HG03066 (cell line): ENCODE results near the gene UBL7.

Experiments
- ATAC-seq: cut with Tn5 transposase; IDR thresholded peaks from one replicate; pipeline ENCODE4 v1.9.1; 2021; ENCODE audit warnings: low read depth; ENCODE audit not compliant: unreplicated experiment

The UBL7 gene

GRCh38 chr15:74410502-74410901, 50.5 kb downstream of the UBL7 start:
- ATAC-seq: no peak

GRCh38 chr15:74409225-74409624, 51.7 kb downstream of the UBL7 start:
- no peak for ATAC-seq

DNA sequence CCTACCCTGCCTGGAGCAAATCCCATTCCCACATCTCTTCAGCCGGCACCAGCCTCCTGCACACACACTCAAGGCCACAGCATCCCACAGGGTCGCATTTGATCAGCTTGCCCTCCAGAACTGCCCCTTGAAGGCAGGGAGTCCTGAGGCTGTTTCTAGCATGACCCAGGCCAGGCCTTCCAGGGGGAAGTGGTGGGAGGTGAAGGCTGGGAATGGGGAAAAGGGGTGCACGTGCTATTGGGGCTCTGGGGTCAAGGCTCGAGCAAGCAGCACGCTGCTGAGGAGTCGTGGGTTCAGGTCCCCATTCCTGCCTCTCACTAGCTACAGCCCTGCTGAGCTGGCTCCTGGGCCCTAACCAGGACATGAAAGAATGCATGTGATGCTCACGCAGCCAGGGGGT, 52.1 kb downstream of the UBL7 start:
- no peak for ATAC-seq

GRCh38 chr15:74408385-74408784, 52.6 kb downstream of the UBL7 start:
- ATAC-seq: no peak

DNA sequence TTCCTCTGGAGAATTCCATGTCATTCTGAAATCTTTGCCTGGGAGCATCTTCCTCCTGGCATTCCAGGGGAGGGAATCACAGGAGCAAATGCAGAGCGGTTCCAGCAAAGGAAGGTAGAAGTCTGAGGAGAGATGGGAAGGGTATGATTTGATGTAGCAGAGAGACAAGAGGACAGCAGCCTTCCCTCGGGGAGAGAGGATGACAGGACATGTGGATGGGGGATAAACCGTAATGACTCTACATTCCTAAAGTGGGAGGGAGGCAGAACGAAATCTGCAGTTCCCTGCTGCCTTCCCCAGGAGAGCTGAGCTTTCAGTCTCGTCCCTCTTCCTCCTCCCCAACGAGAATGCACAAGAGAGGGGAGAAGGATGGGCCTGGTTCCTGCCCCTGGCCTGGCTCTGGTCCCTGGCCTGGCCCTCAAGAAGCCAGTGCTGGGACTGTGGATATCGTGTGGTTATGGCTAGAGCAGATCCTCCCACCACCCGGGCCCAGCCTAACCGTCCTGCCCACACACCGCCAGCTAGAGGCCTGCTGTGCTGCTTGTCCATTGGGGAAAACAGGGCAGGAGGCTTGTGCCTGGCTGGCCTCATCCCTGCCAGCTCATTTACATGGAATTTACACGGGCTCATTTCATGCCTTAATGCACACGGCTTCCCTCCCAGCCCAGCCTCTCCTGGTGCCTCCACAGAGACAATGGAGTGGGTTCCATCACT, 53.8 kb downstream of the UBL7 start:
- no peak for ATAC-seq

- no peak for ATAC-seq
Observed at GRCh38 chr15:74406517-74406916, 54.4 kb downstream of the UBL7 start.

DNA sequence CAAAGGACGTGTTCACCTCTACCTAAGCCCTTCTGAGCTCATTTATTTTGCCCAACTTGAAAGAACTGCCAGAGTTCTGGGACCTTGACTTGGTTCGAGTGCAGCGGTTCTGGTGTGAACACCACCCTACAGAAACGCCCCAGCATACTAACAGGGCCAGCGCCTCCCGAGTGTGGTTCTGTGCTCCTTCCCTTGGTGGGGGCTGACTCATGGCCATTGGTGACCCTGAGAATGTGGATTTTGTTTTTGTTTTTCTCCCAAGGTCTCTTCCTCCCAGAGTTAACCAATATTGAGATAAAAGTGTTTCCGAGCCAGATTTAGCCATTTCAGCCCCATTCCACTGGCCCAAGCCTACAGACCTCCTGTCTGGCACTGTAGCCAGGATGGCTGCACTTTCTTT, 55.1 kb downstream of the UBL7 start:
- ATAC-seq: no peak

- peak; percentile 32 for ATAC-seq
Observed at GRCh38 chr15:74403991-74404563, 56.9 kb downstream of the UBL7 start.

DNA sequence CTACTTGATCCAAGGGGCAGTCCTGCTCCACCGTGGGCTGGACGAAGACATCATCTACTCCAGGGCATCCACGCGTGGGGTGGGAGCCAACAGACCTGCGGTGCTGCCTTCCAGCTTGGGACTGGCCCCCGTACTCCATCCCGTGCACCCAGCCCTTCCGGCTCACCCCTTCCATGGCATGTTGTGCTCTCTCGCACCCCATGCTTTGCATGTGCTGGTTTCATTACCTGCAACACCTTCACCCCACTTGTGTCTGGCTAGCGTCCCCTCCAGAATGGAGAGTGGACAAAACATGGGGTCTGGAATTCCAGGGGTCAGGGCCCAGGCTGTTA, 57.4 kb downstream of the UBL7 start:
- peak; percentile 29 for ATAC-seq

DNA sequence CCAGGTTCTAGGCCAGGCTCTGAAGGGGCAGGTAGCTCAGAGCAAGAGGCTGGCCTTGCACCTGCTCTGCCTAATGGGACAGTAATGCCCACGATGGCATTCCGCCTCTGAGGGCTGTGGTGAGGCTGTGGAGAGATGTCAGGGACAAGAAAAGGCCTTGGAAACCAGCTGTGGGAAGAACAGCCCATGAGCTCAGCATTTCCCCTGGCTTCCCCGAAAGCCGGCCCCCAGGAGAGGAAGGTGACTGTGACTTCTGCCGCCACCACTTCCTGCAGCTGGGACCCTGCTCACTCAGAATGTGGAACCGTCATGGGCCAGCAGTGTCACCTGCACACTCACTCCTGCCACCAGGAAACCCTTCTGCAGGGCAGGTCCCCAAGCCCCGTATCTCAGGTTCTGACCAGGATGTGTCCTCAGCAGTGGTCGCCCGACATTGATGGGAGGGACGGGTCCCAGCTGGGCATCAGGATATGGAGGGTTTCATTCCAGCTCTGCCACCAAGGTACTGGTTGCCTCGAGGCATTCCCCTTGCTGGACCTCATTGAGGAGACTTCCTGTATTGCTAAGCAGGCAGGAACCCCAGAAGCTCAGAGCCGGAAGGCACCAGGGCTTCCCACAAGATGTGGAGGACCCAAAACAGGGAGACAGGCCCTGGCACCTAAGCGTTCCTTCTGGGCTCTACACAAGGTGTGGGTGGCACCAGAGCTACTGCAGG, 57.9 kb downstream of the UBL7 start:
- ATAC-seq: no peak

GRCh38 chr15:74402337-74402841, 58.6 kb downstream of the UBL7 start:
- ATAC-seq: no peak

DNA sequence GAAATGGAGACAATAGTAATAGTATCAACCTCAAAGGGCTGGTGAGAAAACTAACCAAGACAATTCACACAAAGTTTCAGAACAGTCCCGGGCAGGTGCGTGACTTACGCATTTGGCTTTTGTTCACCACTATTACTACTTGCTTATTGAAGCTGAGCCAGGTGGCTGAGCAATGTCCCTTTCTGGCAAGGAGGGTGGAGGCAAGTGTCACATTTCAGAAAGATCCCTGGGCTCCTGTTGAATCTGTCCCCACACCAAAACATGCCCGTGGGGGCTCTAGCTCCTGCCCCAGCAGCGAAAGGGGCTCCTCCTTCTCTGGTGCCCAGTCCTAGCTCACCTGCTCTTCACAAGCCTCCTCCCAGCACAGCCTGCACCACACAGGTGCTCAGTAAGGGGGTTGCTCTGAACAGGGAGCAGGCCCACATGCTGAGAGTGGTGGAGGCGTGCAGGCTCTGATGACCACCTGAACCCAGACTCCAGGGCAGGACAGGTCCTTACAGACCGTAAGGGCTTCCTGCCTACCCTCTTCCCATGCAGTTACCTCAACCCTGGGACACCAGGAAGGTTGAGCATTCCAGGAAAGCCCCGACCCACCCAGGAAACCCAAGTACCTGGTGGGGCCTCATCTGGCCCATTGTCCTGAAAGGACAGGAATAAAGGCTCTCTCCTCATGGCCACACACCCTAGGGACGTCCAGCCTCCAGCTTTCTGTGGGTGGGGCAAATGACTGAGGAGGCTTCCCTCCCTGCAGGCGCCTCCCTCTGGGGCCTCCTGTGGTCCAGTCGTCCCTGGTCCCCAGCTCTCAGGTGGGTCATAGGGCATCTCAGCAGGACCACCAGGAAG, 59.8 kb downstream of the UBL7 start:
- ATAC-seq: no peak

- ATAC-seq: no peak
Observed at GRCh38 chr15:74400313-74400860, 60.6 kb downstream of the UBL7 start.

DNA sequence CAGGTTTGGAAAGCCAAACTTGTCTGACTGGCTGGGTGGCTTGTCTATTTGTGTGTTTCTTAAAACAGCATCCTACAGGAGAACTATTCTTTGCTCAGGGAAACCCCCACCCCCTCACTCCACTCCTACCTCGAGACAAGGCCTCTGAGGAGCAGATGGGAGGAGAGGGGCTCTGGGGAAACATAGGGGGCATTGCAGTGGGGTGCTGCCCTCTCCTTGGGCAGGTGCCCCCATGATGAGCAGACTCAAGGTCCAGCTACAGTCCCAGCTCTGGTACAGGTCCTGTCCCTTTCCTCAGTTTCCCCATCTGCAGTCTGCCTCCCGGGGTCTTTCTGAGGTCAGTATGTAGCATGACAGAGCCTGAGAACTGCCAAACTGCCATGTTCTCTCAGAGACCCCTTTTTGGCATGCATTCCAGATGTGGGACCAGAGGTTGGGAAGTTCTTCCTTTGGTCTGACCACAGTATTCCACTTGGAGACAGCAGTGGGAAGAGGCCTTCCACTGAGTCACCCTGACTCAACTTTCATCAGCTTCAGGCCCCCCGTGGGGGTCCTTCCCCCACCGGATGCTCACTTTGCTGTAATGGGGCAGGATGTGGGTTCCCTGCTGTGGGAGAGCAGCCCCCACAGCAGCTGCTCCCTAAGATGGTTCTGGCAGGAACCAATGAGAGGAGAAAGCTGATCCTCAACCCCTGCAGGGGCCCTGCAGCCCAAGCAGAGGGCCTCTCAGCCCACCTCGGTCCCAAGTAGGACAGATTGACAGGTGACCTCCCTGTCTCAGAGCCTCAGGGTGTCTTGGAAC, 61.2 kb downstream of the UBL7 start:
- ATAC-seq: no peak

- no peak for ATAC-seq
Observed at GRCh38 chr15:74399100-74399499, 61.9 kb downstream of the UBL7 start.

GRCh38 chr15:74398183-74398582, 62.8 kb downstream of the UBL7 start:
- no peak for ATAC-seq

DNA sequence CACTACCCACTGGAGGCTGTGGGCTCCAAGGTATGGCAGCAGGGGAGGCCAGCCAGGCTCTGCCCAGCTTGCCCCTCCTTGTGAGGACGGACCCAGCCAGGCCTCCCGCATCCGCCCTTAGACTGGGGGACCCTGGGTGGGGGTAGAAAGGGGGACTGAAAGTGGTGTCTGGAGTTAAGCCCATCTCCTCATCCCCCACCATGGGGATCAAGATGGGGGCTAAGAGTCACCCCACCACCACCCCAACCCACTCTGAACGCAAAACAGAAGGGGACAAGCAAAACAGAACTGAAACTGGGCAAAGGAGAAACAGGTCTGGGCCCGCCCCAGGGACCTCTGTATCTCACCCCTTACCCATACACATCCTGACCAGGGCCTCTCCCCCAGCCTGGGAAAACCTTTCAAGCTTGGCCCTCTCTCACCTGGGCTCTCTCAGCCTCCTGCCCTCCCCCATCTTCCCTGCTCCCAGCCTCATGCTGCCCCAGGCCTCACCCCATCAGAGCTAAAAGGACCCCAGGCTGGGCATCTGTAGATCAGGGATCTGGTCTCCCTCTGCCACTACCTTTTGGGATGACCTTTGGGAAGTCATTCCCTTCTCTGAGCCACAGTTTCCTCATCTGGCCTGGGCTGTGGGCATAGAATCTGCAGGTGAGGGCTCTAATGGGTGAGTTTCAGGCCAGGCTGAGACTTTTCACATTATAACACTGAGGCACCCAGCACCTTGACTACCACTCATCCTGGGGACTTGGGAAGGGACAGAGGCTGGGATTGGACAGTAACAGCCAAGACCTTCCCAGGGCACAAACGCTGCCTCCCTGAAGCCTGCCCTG, 63.5 kb downstream of the UBL7 start:
- peak; percentile 31 for ATAC-seq

DNA sequence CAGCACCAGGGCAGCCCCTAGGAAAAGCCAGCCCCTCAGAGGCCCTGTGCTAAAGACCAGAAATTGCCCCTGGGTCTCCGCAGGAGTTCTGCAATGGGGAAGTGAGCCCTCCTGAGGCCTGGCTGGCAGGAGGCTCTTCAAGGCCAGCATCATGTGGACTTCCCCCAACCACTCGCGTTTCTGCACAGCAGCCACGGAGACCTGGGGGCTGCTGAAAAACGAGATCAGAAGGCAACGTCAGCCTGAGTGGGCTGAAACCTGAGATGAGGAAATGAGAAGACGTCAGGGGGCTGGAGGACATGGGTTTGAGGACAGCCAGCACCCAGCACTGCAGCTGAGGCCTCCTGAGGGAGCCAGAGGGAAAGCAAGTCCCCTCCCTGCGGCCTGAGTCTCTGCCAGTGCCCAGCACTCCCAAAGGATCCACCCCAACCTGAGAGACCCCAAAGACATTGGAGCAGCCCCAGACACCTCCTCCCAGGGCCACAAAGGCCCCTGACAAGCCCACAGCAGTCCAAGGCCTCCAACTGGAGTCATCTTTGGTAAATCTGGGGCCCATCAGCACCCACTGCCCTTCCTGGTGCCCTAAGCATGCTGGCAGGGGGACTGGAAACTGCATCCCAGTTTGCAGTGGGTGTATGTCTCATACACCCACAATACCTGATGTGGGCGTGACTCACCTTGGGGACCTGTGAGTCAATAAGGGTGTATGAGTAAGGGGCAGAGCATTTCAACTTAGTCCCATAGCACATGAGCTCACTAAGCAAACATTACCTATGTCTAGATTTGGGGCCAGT, 64.3 kb downstream of the UBL7 start:
- peak; percentile 31 for ATAC-seq
